Endothelial cell (in vitro differentiated cells): Measurements from ENCODE around the gene DDB1. TPM values are rescaled to one million over a fixed set of nuclear protein-coding genes. Genes with fewer than 3 reads are reported as not detected.

Experiments used
- DNase-seq: peaks from one replicate; pipeline ENCODE4 v3.0.0; 2021; ENCODE audit warnings: low spot score
- H3K27ac Mint-ChIP-seq: one replicate; pipeline ENCODE4 v1.8.0; 2021; ENCODE audit warnings: mixed read lengths, inconsistent platforms; ENCODE audit not compliant: unreplicated experiment
- H3K27me3 Mint-ChIP-seq: one replicate; pipeline ENCODE4 v1.8.0; 2021; ENCODE audit warnings: mild to moderate bottlenecking, moderate library complexity, mixed read lengths, inconsistent platforms; ENCODE audit not compliant: unreplicated experiment
- H3K36me3 Mint-ChIP-seq: one replicate; pipeline ENCODE4 v1.8.0; 2021; ENCODE audit warnings: mild to moderate bottlenecking, low read depth, mixed read lengths, inconsistent platforms; ENCODE audit not compliant: unreplicated experiment
- H3K4me1 Mint-ChIP-seq: one replicate; pipeline ENCODE4 v1.8.0; 2021; ENCODE audit warnings: mild to moderate bottlenecking, mixed read lengths, inconsistent platforms; ENCODE audit not compliant: unreplicated experiment
- H3K4me3 Mint-ChIP-seq: one replicate; pipeline ENCODE4 v1.8.0; 2021; ENCODE audit warnings: mild to moderate bottlenecking, mixed read lengths, inconsistent platforms; ENCODE audit not compliant: unreplicated experiment
- H3K9me3 Mint-ChIP-seq: one replicate; pipeline ENCODE4 v1.8.0; 2021; ENCODE audit warnings: mixed read lengths, inconsistent platforms; ENCODE audit not compliant: unreplicated experiment
- total RNA-seq: library from RNA; stranded (reverse); fragmentation: NEBNext Ultra II Directional; extraction: Animal tissue kit (Norgen Biotek cat#: 25700); gene quantifications from one replicate; pipeline ENCODE4 v1.2.1, GENCODE V29; 2021; ENCODE audit not compliant: unreplicated experiment
- TF ChIP-seq, protein P1 (sequence below): fragments of 200-600 bp; sonication (generic); IDR thresholded peaks from one replicate; pipeline ENCODE4 v1.5.0; 2021; ENCODE audit warnings: antibody characterized with exemption; ENCODE audit not compliant: unreplicated experiment

Gene DDB1
- total RNA-seq, 1 donor from 2014 or later = 239 TPM

DNA sequence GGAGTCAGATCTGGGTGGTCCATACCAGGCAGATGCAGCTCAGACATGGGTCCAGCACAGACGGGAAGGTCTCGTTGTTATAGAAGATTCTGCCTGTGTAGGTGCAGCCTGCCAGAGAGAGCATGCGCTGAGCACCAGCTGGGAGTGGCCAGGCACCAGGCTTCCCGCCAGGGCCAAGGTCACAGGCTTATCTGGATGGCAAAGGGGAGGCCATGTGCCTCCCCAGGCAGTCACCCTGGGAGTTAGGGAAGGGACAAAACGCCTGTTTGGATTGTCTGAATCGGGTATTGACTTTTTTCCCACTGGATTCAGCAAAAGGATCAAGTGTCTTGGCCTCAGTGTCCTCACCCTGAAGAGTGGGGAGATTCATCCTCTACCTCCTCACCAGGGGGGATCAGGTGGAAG, 65.5 kb downstream of the DDB1 start:
- Mint-ChIP-seq H3K36me3 (peaks cover 6% of the 10 kb centered on the region), H3K4me1 (no peaks in the 10 kb centered on the region), H3K4me3 (no peak overlapping the region), H3K27ac (no peak overlapping the region), H3K27me3 (peaks cover 5% of the 10 kb centered on the region), H3K9me3 (no peaks in the 10 kb centered on the region)
- TF ChIP-seq, protein P1, sequence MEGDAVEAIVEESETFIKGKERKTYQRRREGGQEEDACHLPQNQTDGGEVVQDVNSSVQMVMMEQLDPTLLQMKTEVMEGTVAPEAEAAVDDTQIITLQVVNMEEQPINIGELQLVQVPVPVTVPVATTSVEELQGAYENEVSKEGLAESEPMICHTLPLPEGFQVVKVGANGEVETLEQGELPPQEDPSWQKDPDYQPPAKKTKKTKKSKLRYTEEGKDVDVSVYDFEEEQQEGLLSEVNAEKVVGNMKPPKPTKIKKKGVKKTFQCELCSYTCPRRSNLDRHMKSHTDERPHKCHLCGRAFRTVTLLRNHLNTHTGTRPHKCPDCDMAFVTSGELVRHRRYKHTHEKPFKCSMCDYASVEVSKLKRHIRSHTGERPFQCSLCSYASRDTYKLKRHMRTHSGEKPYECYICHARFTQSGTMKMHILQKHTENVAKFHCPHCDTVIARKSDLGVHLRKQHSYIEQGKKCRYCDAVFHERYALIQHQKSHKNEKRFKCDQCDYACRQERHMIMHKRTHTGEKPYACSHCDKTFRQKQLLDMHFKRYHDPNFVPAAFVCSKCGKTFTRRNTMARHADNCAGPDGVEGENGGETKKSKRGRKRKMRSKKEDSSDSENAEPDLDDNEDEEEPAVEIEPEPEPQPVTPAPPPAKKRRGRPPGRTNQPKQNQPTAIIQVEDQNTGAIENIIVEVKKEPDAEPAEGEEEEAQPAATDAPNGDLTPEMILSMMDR = no peak
- no peak for DNase-seq

DNA sequence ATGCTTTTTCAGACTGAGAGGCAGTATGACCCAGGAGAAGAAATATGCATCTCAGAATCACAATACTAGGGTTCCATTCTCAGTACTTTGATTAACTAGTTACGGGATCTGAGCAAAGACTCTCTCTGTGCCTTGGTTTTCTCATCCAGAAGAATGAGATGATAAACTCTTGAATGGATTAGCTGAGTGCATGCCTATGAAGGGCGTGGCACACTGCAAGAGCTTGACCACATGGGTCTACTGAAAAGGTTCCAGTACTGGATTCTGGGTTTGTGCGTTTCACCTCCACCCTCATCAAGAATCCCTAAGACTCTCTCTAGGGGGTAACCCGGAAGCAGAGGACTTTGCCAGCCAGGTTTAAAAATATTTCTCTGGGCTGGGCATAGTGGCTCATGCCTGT, 66.3 kb downstream of the DDB1 start:
- Mint-ChIP-seq H3K27me3 (peaks cover 5% of the 10 kb centered on the region), H3K4me1 (no peaks in the 10 kb centered on the region), H3K9me3 (no peaks in the 10 kb centered on the region), H3K36me3 (peaks cover 6% of the 10 kb centered on the region), H3K27ac (no peak overlapping the region), H3K4me3 (no peak overlapping the region)
- DNase-seq = no peak
- TF ChIP-seq, protein P1 = no peak

DNA sequence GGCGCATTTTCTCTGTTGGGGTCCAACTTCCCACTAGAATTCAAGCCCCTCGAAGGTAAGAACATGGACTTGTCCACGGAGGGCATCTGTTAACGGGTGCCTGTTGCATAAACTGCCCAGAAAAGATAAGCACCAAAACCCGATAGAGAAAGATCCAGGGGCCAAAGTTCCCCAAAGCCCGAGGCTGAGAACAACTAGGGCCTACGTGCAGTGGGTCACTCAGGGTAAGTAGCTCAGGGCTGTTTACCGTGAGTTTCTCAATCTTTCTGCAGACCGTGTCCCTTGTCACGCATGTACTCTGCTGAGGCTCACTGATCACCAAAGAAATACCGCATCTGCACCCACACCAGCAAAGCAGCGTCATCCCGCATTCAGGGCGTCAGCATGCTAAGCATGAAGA, 67.5 kb downstream of the DDB1 start:
- H3K4me3 Mint-ChIP-seq = no peak overlapping the region
- no peaks in the 10 kb centered on the region for H3K4me1 Mint-ChIP-seq
- TF ChIP-seq, protein P1 = no peak
- H3K36me3 Mint-ChIP-seq = peaks cover 6% of the 10 kb centered on the region
- peaks cover 5% of the 10 kb centered on the region for H3K27me3 Mint-ChIP-seq
- no peaks in the 10 kb centered on the region for H3K9me3 Mint-ChIP-seq
- H3K27ac Mint-ChIP-seq = no peak overlapping the region
- no peak for DNase-seq

DNA sequence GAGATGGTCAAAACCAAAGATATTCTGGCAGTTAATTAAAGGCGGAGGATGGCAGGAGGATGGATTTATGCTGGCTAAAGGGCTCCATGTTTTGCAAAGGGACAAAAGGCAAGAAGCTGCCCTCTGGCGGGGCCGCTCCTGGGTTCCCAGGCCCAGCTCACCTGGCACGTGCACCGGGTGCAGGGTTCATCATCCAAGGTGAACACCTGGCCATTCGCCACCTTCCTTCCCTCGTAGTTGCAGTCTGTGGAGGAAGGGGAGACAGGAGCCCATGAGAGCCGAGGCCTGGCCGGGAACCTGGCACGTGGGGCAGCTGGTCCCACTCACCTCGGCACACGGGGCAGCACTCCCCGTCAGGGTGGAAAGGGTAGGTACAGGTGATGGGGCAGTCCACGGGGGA, 68.1 kb downstream of the DDB1 start:
- Mint-ChIP-seq H3K9me3 (no peaks in the 10 kb centered on the region), H3K27ac (no peak overlapping the region), H3K4me3 (no peak overlapping the region), H3K4me1 (no peaks in the 10 kb centered on the region), H3K27me3 (peaks cover 5% of the 10 kb centered on the region), H3K36me3 (peaks cover 7% of the 10 kb centered on the region)
- TF ChIP-seq, protein P1 = no peak
- no peak for DNase-seq

DNA sequence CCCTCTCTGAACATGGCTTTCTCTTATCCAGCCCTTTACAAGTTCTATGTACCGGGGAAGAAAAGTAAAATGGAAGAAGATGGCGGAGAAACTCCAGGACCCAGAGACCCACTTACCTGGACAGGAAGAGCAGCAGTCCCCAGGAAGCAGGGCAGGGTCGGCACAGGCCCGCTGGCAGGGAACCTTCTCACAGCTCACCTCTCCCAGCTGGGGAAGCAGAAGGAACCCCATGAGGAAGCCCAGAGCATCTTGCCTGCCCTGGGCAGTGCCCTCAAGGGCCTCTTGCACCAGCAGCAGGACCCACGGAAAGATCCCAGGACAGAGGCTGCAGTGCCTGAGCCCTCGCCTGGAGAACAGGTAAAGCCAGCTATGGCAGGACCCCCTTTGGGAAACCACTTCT, 68.5 kb downstream of the DDB1 start:
- Mint-ChIP-seq H3K4me1 (no peaks in the 10 kb centered on the region), H3K9me3 (no peaks in the 10 kb centered on the region), H3K27ac (no peak overlapping the region), H3K27me3 (peaks cover 5% of the 10 kb centered on the region), H3K36me3 (peaks cover 10% of the 10 kb centered on the region), H3K4me3 (no peak overlapping the region)
- TF ChIP-seq, protein P1 = no peak
- no peak for DNase-seq
